T-cell (primary cell): Measurements from ENCODE around the gene GAPVD1. TPM values are rescaled to one million over a fixed set of nuclear protein-coding genes. Genes with fewer than 3 reads are reported as not detected.

ENCODE experiments used
- ATAC-seq, 4 experiments: fragments of 200-7000 bp in 3 of 4; fragments of 150-1000 bp in 1 of 4; cut with Tn5 transposase; replicated peaks in 1 of 4; 1 replicate in 3 of 4; 2 replicates in 1 of 4; pipeline ENCODE4 v1.10.0; 2021; ENCODE audit warnings: moderate library complexity in 3 of 4, mild to moderate bottlenecking in 2 of 4, moderate number of reproducible peaks in 1 of 4
- CTCF ChIA-PET, 2 donors: fragments of 300-600 bp; sonication (Branson Sonifier 250); formaldehyde crosslinking; loops; one replicate each; lab custom pipeline; 2022; ENCODE audit warnings: antibody characterized with exemption in 2 of 2; lab: Charles Lee
- POLR2A ChIA-PET, 2 donors: fragments of 300-600 bp; sonication (Branson Sonifier 250); formaldehyde crosslinking; loops; one replicate each; lab custom pipeline; 2022; ENCODE audit warnings: antibody characterized with exemption in 2 of 2; lab: Charles Lee
- DNase-seq, 35 experiments: peaks; one replicate each; pipeline versions ENCODE4 v3.0.0 to v3.0.0-alpha.2; 2013 to 2023
- H3K27ac ChIP-seq: one replicate; pipeline ENCODE4 v1.5.1; 2013; ENCODE audit warnings: low read length
- H3K27me3 ChIP-seq, 2 experiments: replicated peaks in 1 of 2; 1 replicate in 1 of 2; 2 replicates in 1 of 2; pipeline versions ENCODE4 v1.6.1 to v1.7.0; 2013; ENCODE audit warnings: low read length in 1 of 2, mixed read lengths in 1 of 2; ENCODE audit not compliant: control insufficient read depth in 2 of 2, insufficient read depth in 2 of 2; ENCODE audit errors: extremely low read depth in 1 of 2
- H3K36me3 ChIP-seq, 2 donors: 1 replicate in 1 of 2; 2 replicates in 1 of 2; pipeline versions ENCODE4 v1.6.1 to v1.7.0; 2013; ENCODE audit warnings: low read length in 1 of 2; ENCODE audit not compliant: control insufficient read depth in 2 of 2, insufficient read depth in 1 of 2; ENCODE audit errors: extremely low read depth in 1 of 2
- H3K4me1 ChIP-seq, 2 experiments: 1 replicate in 1 of 2; 2 replicates in 1 of 2; pipeline versions ENCODE4 v1.6.1 to v1.7.0; 2013; ENCODE audit warnings: low read length in 2 of 2, mixed read lengths in 1 of 2; ENCODE audit not compliant: insufficient read depth in 2 of 2, control insufficient read depth in 1 of 2; ENCODE audit errors: extremely low read depth in 1 of 2
- H3K4me3 ChIP-seq, 2 donors: 1 replicate in 1 of 2; 2 replicates in 1 of 2; pipeline versions ENCODE4 v1.5.1 to v1.7.0; 2013; ENCODE audit warnings: mild to moderate bottlenecking in 2 of 2, low read length in 1 of 2, moderate library complexity in 1 of 2; ENCODE audit not compliant: control insufficient read depth in 1 of 2; ENCODE audit errors: extremely low read depth in 1 of 2
- H3K9me3 ChIP-seq: 2 replicates; pipeline ENCODE4 v1.7.0; 2013
- H3K27ac Mint-ChIP-seq, 2 donors: one replicate each; pipeline ENCODE4 v1.8.0; 2020 to 2021; ENCODE audit warnings: mild to moderate bottlenecking in 2 of 2, mixed read lengths in 2 of 2
- H3K27me3 Mint-ChIP-seq, 2 donors: one replicate each; pipeline ENCODE4 v1.8.0; 2021 to 2022; ENCODE audit warnings: mixed read lengths in 2 of 2
- H3K36me3 Mint-ChIP-seq: one replicate; pipeline ENCODE4 v1.8.0; 2021; ENCODE audit warnings: mixed read lengths
- H3K4me1 Mint-ChIP-seq, 3 donors: one replicate each; pipeline ENCODE4 v1.8.0; 2020 to 2022; ENCODE audit warnings: mixed read lengths in 3 of 3, mild to moderate bottlenecking in 1 of 3
- H3K4me3 Mint-ChIP-seq, 3 donors: one replicate each; pipeline ENCODE4 v1.8.0; 2020 to 2022; ENCODE audit warnings: mild to moderate bottlenecking in 3 of 3, mixed read lengths in 3 of 3, moderate library complexity in 3 of 3
- H3K9me3 Mint-ChIP-seq, 3 donors: one replicate each; pipeline ENCODE4 v1.8.0; 2020 to 2022; ENCODE audit warnings: mixed read lengths in 3 of 3
- WGBS: methylation state at CpG from one replicate; pipeline ENCODE4 v1.1.5; 2013; ENCODE audit warnings: missing lambda C conversion rate; ENCODE audit not compliant: insufficient coverage; 5-methylcytosine and 5-hydroxymethylcytosine counted together
- total RNA-seq, 35 experiments: library from RNA in 6 of 35; stranded (reverse) in 6 of 35; fragments of 120-200 nt in 1 of 35; gene quantifications; one replicate each; pipeline versions ENCODE4 v1.2.1 to v1.2.4 and lab custom pipeline; 2013 to 2026

The GAPVD1 gene
- total RNA-seq, 5 donors from 2014 or later (not counting 1 experiment from before 2014, with no cell fraction given) = 54.6 to 71.2 (median 57.4) TPM

DNA sequence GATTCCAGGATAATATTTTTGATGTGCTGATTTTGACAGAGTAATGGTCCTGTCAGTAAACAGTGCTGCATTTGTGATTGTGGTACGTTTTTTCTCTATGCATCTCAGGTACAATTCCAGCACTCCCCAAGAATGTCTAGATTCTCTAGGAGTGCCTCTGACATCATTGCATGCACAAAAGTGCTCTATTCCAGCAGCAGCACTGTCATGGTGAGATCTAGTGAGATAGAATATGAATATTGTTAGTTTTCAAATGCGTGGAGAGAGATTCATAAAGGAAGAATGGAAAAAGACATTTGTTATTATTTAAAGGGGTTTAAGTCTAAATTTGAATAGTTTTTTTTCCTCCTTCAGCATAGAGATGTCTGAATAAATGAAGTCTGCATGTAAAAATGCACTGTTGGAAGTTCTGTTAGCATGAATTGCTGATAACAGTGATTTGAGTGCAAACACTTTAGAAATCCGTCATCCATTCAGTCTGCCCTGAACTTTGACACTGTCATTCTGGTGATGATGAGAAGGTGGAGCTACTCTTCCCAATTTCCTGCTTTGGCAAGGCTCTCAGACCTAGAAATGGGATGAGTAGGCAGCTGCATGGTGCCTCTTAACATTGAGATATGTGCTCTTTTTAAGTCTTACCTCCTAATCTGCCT is 84.6 kb downstream of the GAPVD1 start:
- ATAC-seq (no peak), DNase-seq (no peak)
- Mint-ChIP-seq H3K9me3 (no peaks in the 10 kb centered on the region), H3K4me3 (no peak overlapping the region), H3K27me3 (no peaks in the 10 kb centered on the region), H3K36me3 (peaks cover 58% of the 10 kb centered on the region), H3K4me1 (no peaks in the 10 kb centered on the region), H3K27ac (no peak overlapping the region)
- CTCF ChIA-PET = interaction anchor here in 1 of 2 donors (0.6 kb wide), 1 partner anchor 745 kb away, joined by 4 read pairs; no protein-coding TSS in a partner anchor
- WGBS = 100% methylated on average over 3 of the region's 3 CpGs
- peaks cover 14 to 75% of the 10 kb centered on the region in 2 donors for H3K36me3 ChIP-seq
- no peak overlapping the region for H3K27ac ChIP-seq
- no peaks in the 10 kb centered on the region for H3K27me3 ChIP-seq
- no peak overlapping the region for H3K4me3 ChIP-seq
- no peaks in the 10 kb centered on the region for H3K9me3 ChIP-seq
- no peaks in the 10 kb centered on the region for H3K4me1 ChIP-seq
- POLR2A ChIA-PET = no interaction called here

DNA sequence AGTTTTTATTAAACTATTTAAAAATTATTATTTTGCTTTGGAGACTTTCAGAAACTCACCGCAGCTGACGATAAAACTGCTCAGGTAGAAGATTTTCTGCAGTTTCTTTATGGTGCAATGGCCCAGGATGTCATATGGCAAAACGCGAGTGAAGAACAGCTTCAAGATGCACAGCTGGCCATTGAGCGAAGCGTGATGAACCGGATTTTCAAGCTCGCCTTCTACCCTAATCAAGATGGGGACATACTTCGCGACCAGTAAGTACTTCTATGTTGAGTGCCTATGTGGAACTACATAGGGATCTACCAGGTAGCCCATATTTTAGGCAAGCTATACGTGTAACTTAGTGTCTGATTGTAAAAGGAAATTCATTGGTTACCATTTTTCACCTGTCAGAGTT is 94.0 kb downstream of the GAPVD1 start:
- ATAC-seq = no peak
- Mint-ChIP-seq H3K27ac (no peak overlapping the region), H3K27me3 (no peaks in the 10 kb centered on the region), H3K4me1 (no peaks in the 10 kb centered on the region), H3K36me3 (peaks cover 58% of the 10 kb centered on the region), H3K4me3 (no peak overlapping the region), H3K9me3 (no peaks in the 10 kb centered on the region)
- WGBS = 91% methylated on average over 4 of the region's 11 CpGs
- Histone ChIP-seq H3K9me3 (no peaks in the 10 kb centered on the region), H3K27ac (no peak overlapping the region), H3K4me1 (no peaks in the 10 kb centered on the region), H3K36me3 (peaks cover 27 to 80% of the 10 kb centered on the region in 2 donors), H3K27me3 (no peaks in the 10 kb centered on the region), H3K4me3 (no peak overlapping the region)
- POLR2A ChIA-PET = no interaction called here
- DNase-seq = no peak
- CTCF ChIA-PET = no interaction called here

DNA sequence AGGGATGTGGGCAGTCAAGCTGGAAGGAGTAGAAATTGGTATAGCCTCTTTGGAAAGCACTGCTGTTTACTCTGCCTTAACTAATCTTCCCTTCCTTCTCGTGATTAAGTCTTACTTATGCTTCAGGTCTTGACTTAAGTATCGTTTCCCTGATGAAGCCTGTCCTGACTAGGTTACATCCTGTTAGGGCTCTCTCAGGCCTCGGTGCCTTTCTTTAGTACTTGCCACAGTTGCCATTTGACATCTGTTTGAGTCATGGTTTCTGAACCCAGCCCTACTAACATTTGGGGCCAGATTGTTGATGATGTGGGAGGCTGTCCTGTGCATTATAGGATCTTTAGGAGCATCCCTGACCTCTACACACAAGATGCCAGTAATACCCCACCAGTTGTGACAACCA is 94.4 kb downstream of the GAPVD1 start:
- no peak for DNase-seq
- H3K4me3 ChIP-seq = no peak overlapping the region
- WGBS = 93% methylated on average over 2 of the region's 3 CpGs
- H3K36me3 ChIP-seq = peaks cover 26 to 80% of the 10 kb centered on the region in 2 donors
- no peak overlapping the region for H3K27ac ChIP-seq
- no peak for ATAC-seq
- Mint-ChIP-seq H3K4me1 (no peaks in the 10 kb centered on the region), H3K27me3 (no peaks in the 10 kb centered on the region), H3K27ac (no peak overlapping the region), H3K36me3 (peaks cover 54% of the 10 kb centered on the region), H3K9me3 (no peaks in the 10 kb centered on the region), H3K4me3 (no peak overlapping the region)
- H3K27me3 ChIP-seq = no peaks in the 10 kb centered on the region
- no peaks in the 10 kb centered on the region for H3K9me3 ChIP-seq
- POLR2A ChIA-PET = no interaction called here
- no peaks in the 10 kb centered on the region for H3K4me1 ChIP-seq
- CTCF ChIA-PET = no interaction called here

DNA sequence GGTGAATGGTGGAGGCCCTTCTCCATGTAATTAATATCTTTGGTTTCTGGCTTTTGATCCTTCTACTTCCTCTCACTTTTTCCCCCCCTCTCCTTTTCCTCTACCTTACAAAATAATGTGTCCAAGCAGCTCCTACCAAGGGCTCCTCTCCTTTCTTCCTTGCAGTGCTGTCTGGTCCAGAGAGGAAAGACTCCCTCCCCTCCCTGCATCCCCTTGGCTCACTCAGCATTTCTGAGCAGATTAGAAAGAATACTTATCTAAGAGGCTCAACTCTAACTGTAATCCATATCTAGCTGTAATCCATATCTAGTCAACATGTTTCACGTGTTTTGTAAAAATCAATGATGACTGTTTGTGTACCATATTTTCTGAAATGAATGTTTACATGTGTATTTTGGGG is 97.4 kb downstream of the GAPVD1 start:
- Mint-ChIP-seq H3K36me3 (peaks cover 47% of the 10 kb centered on the region), H3K4me3 (no peak overlapping the region), H3K9me3 (no peaks in the 10 kb centered on the region), H3K27ac (no peak overlapping the region), H3K4me1 (peaks cover 4 to 8% (median 8%) of the 10 kb centered on the region in 3 donors), H3K27me3 (no peaks in the 10 kb centered on the region)
- H3K36me3 ChIP-seq = peaks cover 8 to 87% of the 10 kb centered on the region in 2 donors
- DNase-seq = no peak
- ChIA-PET CTCF (no interaction called here), POLR2A (no interaction called here)
- WGBS = no CpG with 5 or more reads among the region's 1 CpG
- no peaks in the 10 kb centered on the region for H3K9me3 ChIP-seq
- no peak for ATAC-seq
- H3K4me1 ChIP-seq = no peaks in the 10 kb centered on the region
- H3K27me3 ChIP-seq = no peaks in the 10 kb centered on the region
- no peak overlapping the region for H3K4me3 ChIP-seq
- no peak overlapping the region for H3K27ac ChIP-seq

DNA sequence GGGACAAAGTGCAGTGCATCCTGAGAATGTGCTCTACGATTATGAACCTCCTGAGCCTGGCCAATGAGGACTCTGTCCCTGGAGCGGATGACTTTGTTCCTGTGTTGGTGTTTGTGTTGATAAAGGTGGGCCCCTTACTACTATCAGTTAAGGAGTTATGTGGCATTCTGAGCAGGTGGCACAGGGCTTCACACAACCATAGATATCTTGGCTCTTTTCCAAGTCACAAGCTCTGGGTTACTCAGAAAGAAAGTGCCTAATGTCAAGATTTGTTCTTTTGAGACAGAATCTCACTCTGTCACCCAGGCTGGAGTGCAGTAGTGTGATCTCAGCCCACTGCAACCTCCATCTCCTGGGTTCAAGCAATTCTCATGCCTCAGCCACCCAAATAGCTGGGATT is 99.0 kb downstream of the GAPVD1 start:
- no CpG with 5 or more reads among the region's 2 CpGs for WGBS
- Histone ChIP-seq H3K36me3 (peaks cover 8 to 80% of the 10 kb centered on the region in 2 donors), H3K9me3 (no peaks in the 10 kb centered on the region), H3K27ac (no peak overlapping the region), H3K27me3 (no peaks in the 10 kb centered on the region), H3K4me3 (no peak overlapping the region), H3K4me1 (no peaks in the 10 kb centered on the region)
- DNase-seq = no peak
- no peak overlapping the region for H3K4me3 Mint-ChIP-seq
- no peak overlapping the region for H3K27ac Mint-ChIP-seq
- CTCF ChIA-PET = interaction anchor here (0.5 to 0.6 kb wide), 2 partner anchors 16 to 1421 kb away, joined by 4 read pairs; no protein-coding TSS in a partner anchor
- POLR2A ChIA-PET = no interaction called here
- no peak for ATAC-seq
- no peaks in the 10 kb centered on the region for H3K9me3 Mint-ChIP-seq
- H3K36me3 Mint-ChIP-seq = peaks cover 47% of the 10 kb centered on the region
- H3K4me1 Mint-ChIP-seq = peaks cover 4 to 8% (median 8%) of the 10 kb centered on the region in 3 donors
- no peaks in the 10 kb centered on the region for H3K27me3 Mint-ChIP-seq

DNA sequence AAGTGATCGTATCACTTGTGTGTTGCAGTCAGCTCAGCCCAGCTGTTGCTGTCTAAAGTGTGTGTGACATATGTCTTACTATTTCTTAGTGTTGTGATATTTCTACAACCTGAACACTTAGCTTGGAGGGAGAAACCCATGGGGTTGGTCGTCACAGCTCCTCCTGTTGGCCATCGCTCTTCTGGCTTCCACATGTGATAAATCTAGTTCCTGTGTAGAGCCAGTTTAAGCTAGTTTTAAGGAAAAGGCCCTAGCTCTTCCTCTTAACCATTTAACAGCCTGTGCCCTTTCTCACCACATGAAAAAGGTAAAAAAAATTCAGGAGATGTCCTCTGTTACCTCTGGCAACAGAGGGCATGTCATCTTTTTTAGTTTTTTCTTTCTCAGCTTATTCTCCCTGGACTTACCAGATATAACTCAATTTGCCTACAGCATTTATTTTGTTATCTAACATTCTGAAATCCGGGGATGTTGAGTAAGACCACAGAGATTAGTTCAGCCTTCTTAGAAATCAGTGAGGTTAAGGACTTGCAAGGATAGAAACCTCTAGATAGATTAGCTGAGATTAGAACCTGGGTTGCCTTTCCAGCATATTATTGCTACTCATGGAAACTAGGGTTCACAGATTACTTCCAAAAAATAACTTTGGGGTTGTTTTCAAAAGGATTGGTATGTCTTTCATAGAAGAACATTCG is 100.4 kb downstream of the GAPVD1 start:
- WGBS = 100% methylated on average over 1 of the region's 5 CpGs
- ChIA-PET POLR2A (no interaction called here), CTCF (interaction anchor here (0.5 to 1.4 kb wide), 6 partner anchors 13 to 582 kb away, joined by 3 to 7 read pairs (median 3); partner anchors contain the start of gene HSPA5 (in 1 of the 2))
- peaks cover 4 to 8% (median 8%) of the 10 kb centered on the region in 3 donors for H3K4me1 Mint-ChIP-seq
- no peak overlapping the region for H3K27ac ChIP-seq
- peak in 3 of 4 experiments; percentile 23 to 53 (median 49) for ATAC-seq
- H3K9me3 ChIP-seq = no peaks in the 10 kb centered on the region
- peaks cover 45% of the 10 kb centered on the region for H3K36me3 Mint-ChIP-seq
- no peaks in the 10 kb centered on the region for H3K27me3 ChIP-seq
- H3K27me3 Mint-ChIP-seq = no peaks in the 10 kb centered on the region
- no peaks in the 10 kb centered on the region for H3K9me3 Mint-ChIP-seq
- H3K4me1 ChIP-seq = no peaks in the 10 kb centered on the region
- H3K36me3 ChIP-seq = peaks cover 2 to 73% of the 10 kb centered on the region in 2 donors
- H3K4me3 ChIP-seq = no peak overlapping the region
- DNase-seq = peak in 9 of 35 experiments; percentile 2 to 24 (median 13)
- H3K27ac Mint-ChIP-seq = peak overlapping the region; percentile 3 to 27
- no peak overlapping the region for H3K4me3 Mint-ChIP-seq
